GM12873 (cell line): ENCODE data around the gene ETFRF1.

ENCODE experiments used
- CTCF ChIP-seq: IDR thresholded peaks from 2 replicates; pipeline ENCODE4 v1.5.1; 2012; ENCODE audit warnings: low read depth, mild to moderate bottlenecking, moderate library complexity, low read length, control low read depth; ENCODE audit not compliant: insufficient read depth; ENCODE audit errors: missing control alignments

ETFRF1 gene

GRCh38 chr12:25213338-25213737 is 18.3 kb downstream of the ETFRF1 start:
- TF ChIP-seq CTCF = no peak

- TF ChIP-seq CTCF = no peak
These were observed 41.2 kb downstream of the ETFRF1 start for GRCh38 chr12:25236190-25236589.

GRCh38 chr12:25236626-25237025 is 41.6 kb downstream of the ETFRF1 start:
- TF ChIP-seq CTCF = no peak

GRCh38 chr12:25241167-25242020 is 46.4 kb downstream of the ETFRF1 start:
- peak; percentile 49 for TF ChIP-seq CTCF

GRCh38 chr12:25242981-25243679 is 48.1 kb downstream of the ETFRF1 start:
- no peak for TF ChIP-seq CTCF

GRCh38 chr12:25243680-25243990 is 48.6 kb downstream of the ETFRF1 start:
- no peak for TF ChIP-seq CTCF

GRCh38 chr12:25245491-25245890 is 50.5 kb downstream of the ETFRF1 start:
- no peak for TF ChIP-seq CTCF
